ENCODE results near the gene HERC3. TPM values are rescaled to one million over a fixed set of nuclear protein-coding genes. Genes with fewer than 3 reads are reported as not detected.

The HERC3 gene
- total RNA-seq, 4 donors from 2014 or later, result 50.5 to 73.4 (median 57.4) TPM

GRCh38 chr4:88599714-88600113 is 7.4 kb downstream of the HERC3 start:
- no peak for DNase-seq
- H3K27ac ChIP-seq, result peak overlapping the region in 1 of 4 donors; percentile 36
- TF ChIP-seq CTCF (IDR thresholded peaks at IDR 0.05) (no peak), POLR2A (IDR thresholded peaks at IDR 0.05) (no peak)

GRCh38 chr4:88600176-88600838 is 8.0 kb downstream of the HERC3 start:
- no peak for DNase-seq
- Histone ChIP-seq H3K27ac (peak overlapping the region in 1 of 4 donors; percentile 36), H3K4me1 (peaks cover 0 to 8% (median 2%) of the 10 kb centered on the region in 4 donors), H3K9me3 (no peaks in the 10 kb centered on the region), H3K4me3 (no peak overlapping the region), H3K27me3 (no peaks in the 10 kb centered on the region), H3K36me3 (peaks cover 0 to 19% (median 0%) of the 10 kb centered on the region in 3 donors)
- TF ChIP-seq CTCF (IDR thresholded peaks at IDR 0.05) (no peak), POLR2A (IDR thresholded peaks at IDR 0.05) (no peak)

More at GRCh38 chr4:88599714-88600113, 7.4 kb downstream of the HERC3 start:
- no peaks in the 10 kb centered on the region for H3K27me3 ChIP-seq
- H3K4me3 ChIP-seq, result no peak overlapping the region
- H3K4me1 ChIP-seq, result peaks cover 0 to 8% (median 2%) of the 10 kb centered on the region in 4 donors
- peaks cover 0 to 19% (median 0%) of the 10 kb centered on the region in 3 donors for H3K36me3 ChIP-seq
- no peaks in the 10 kb centered on the region for H3K9me3 ChIP-seq

- Histone ChIP-seq H3K27ac (no peak overlapping the region), H3K4me3 (no peak overlapping the region), H3K4me1 (no peaks in the 10 kb centered on the region), H3K27me3 (no peaks in the 10 kb centered on the region), H3K9me3 (no peaks in the 10 kb centered on the region), H3K36me3 (peaks cover 0 to 33% (median 0%) of the 10 kb centered on the region in 3 donors)
- no peak for DNase-seq
- TF ChIP-seq CTCF (IDR thresholded peaks at IDR 0.05), result no peak
- no peak for TF ChIP-seq POLR2A (IDR thresholded peaks at IDR 0.05)
These were observed 12.8 kb downstream of the HERC3 start for GRCh38 chr4:88604978-88605678.

GRCh38 chr4:88605736-88606135 is 13.5 kb downstream of the HERC3 start:
- H3K4me1 ChIP-seq, result peaks cover 0 to 4% (median 0%) of the 10 kb centered on the region in 4 donors
- H3K27me3 ChIP-seq, result no peaks in the 10 kb centered on the region
- peak in 1 of 3 donors; percentile 73 for DNase-seq
- no peak overlapping the region for H3K4me3 ChIP-seq
- peaks cover 0 to 33% (median 0%) of the 10 kb centered on the region in 3 donors for H3K36me3 ChIP-seq
- TF ChIP-seq POLR2A (IDR thresholded peaks at IDR 0.05) (no peak), CTCF (IDR thresholded peaks at IDR 0.05) (no peak)
- H3K9me3 ChIP-seq, result no peaks in the 10 kb centered on the region
- no peak overlapping the region for H3K27ac ChIP-seq

GRCh38 chr4:88606832-88607231 is 14.6 kb downstream of the HERC3 start:
- Histone ChIP-seq H3K36me3 (peaks cover 0 to 33% (median 0%) of the 10 kb centered on the region in 3 donors), H3K4me3 (no peak overlapping the region), H3K27me3 (no peaks in the 10 kb centered on the region), H3K4me1 (peaks cover 0 to 15% (median 2%) of the 10 kb centered on the region in 4 donors), H3K27ac (no peak overlapping the region), H3K9me3 (no peaks in the 10 kb centered on the region)
- no peak for DNase-seq
- TF ChIP-seq POLR2A (IDR thresholded peaks at IDR 0.05) (no peak), CTCF (IDR thresholded peaks at IDR 0.05) (no peak)
